Ovary (tissue), 3 donors: ENCODE results near the gene PRPSAP2.

Source experiments
- EP300 ChIP-seq: sonication (generic); formaldehyde crosslinking; IDR thresholded peaks from one replicate; pipeline ENCODE4 v1.6.1; 2017; ENCODE audit warnings: antibody characterized with exemption
- TF ChIP-seq, protein P1 (sequence below), 3 donors: fragments of 450-650 bp in 2 of 3; fragments of 200-600 bp in 1 of 3; IDR thresholded peaks; one replicate each; pipeline versions ENCODE4 v1.5.1 to v1.8.0; 2016 to 2022; ENCODE audit warnings: antibody characterized with exemption in 3 of 3, mild to moderate bottlenecking in 1 of 3
- donor health status: DM: no; HTN: no; CAD: no.

DNA sequence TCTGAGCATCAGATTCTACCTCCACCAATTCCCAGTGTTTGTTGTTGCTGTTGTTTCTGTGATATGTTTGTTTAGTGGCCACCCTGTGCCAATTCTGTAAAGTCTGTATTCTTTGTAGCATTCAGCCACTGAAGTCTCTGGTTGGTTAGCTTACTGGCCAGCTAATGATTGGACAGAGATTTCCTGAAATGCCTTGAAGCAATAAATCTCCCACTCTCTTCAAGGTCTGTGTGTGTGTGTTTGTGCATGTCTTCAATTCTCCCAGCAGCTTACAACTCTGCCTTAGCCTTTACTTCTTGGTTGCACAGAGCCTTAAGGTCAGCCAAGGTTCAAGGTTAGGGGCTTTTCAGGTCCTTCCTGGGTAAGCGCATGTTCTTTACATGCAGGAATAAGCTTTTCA is 38.2 kb downstream of the PRPSAP2 start:
- TF ChIP-seq EP300: no peak
- TF ChIP-seq, protein P1, sequence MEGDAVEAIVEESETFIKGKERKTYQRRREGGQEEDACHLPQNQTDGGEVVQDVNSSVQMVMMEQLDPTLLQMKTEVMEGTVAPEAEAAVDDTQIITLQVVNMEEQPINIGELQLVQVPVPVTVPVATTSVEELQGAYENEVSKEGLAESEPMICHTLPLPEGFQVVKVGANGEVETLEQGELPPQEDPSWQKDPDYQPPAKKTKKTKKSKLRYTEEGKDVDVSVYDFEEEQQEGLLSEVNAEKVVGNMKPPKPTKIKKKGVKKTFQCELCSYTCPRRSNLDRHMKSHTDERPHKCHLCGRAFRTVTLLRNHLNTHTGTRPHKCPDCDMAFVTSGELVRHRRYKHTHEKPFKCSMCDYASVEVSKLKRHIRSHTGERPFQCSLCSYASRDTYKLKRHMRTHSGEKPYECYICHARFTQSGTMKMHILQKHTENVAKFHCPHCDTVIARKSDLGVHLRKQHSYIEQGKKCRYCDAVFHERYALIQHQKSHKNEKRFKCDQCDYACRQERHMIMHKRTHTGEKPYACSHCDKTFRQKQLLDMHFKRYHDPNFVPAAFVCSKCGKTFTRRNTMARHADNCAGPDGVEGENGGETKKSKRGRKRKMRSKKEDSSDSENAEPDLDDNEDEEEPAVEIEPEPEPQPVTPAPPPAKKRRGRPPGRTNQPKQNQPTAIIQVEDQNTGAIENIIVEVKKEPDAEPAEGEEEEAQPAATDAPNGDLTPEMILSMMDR (IDR thresholded peaks at IDR 0.05): no peak
